Esophagus squamous epithelium (tissue), 4 donors: Measurements from ENCODE around the gene MYBPC3.

ENCODE experiments used
- CTCF ChIP-seq, 6 experiments: fragments of 450-650 bp in 4 of 6; fragments of 200-600 bp in 2 of 6; sonication (generic) in 2 of 6; IDR thresholded peaks; one replicate each; pipeline ENCODE4 v1.5.1; 2016 to 2019; ENCODE audit warnings: antibody characterized with exemption in 6 of 6, mild to moderate bottlenecking in 4 of 6, moderate library complexity in 4 of 6
- POLR2A ChIP-seq, 4 donors: fragments of 450-650 bp; IDR thresholded peaks; one replicate each; pipeline ENCODE4 v1.6.1; 2017; ENCODE audit warnings: antibody characterized with exemption in 4 of 4, mild to moderate bottlenecking in 4 of 4, moderate library complexity in 3 of 4

GRCh38 chr11:47350315-47350714 lies 2.2 kb downstream of the MYBPC3 start:
- no peak for TF ChIP-seq CTCF (IDR thresholded peaks at IDR 0.05)
- TF ChIP-seq POLR2A (IDR thresholded peaks at IDR 0.05): no peak
